PC-9 (cell line): ENCODE results near the gene CARD11. TPM values are rescaled to one million over a fixed set of nuclear protein-coding genes. Genes with fewer than 3 reads are reported as not detected.

ENCODE experiments used
- BruUV-seq: library from RNA; stranded (reverse); fragments of 400-500 nt; replicated peaks from 2 replicates; lab custom pipeline; 2021; lab: Mats Ljungman, UMichigan
- CTCF ChIA-PET: fragments of 300-600 bp; sonication (Branson Sonifier 250); formaldehyde crosslinking; loops from one replicate; lab custom pipeline; 2022; ENCODE audit warnings: antibody characterized with exemption; lab: Charles Lee
- POLR2A ChIA-PET: fragments of 300-600 bp; sonication (Branson Sonifier 250); formaldehyde crosslinking; loops from one replicate; lab custom pipeline; 2022; ENCODE audit warnings: antibody characterized with exemption; ENCODE audit not compliant: unreplicated experiment; lab: Charles Lee
- DNase-seq, 2 experiments: peaks; one replicate each; pipeline versions ENCODE4 v3.0.0 to v3.0.0-alpha.2; 2015 to 2022; ENCODE audit warnings: mixed read lengths in 1 of 2
- H2AFZ ChIP-seq: fragments of 200-600 bp; sonication (generic); 2 replicates; pipeline ENCODE4 v1.8.1; 2017; ENCODE audit warnings: antibody characterized with exemption
- H3F3A ChIP-seq: fragments of 200-600 bp; sonication (generic); 2 replicates; pipeline ENCODE4 v1.8.1; 2017; ENCODE audit warnings: antibody characterized with exemption, mild to moderate bottlenecking, low read depth; ENCODE audit not compliant: insufficient read depth
- H3K27ac ChIP-seq: fragments of 200-600 bp; sonication (generic); 2 replicates; pipeline ENCODE4 v1.6.1; 2016; ENCODE audit warnings: mixed run types
- H3K27me3 ChIP-seq: fragments of 200-600 bp; sonication (generic); 2 replicates; pipeline ENCODE4 v1.6.1; 2016; ENCODE audit warnings: low read depth, mixed run types; ENCODE audit not compliant: insufficient read depth
- H3K36me3 ChIP-seq: fragments of 200-600 bp; sonication (generic); 2 replicates; pipeline ENCODE4 v1.6.1; 2016; ENCODE audit warnings: low read depth, mixed run types
- H3K4me1 ChIP-seq: fragments of 200-600 bp; sonication (generic); replicated peaks from 2 replicates; pipeline ENCODE4 v1.6.1; 2016; ENCODE audit warnings: mixed run types; ENCODE audit not compliant: insufficient read depth
- H3K4me2 ChIP-seq: fragments of 200-600 bp; sonication (generic); 2 replicates; pipeline ENCODE4 v1.6.1; 2017; ENCODE audit warnings: mixed run types
- H3K4me3 ChIP-seq: fragments of 200-600 bp; sonication (generic); 2 replicates; pipeline ENCODE4 v1.6.1; 2016; ENCODE audit warnings: mixed run types
- H3K79me2 ChIP-seq: fragments of 200-600 bp; sonication (generic); 2 replicates; pipeline ENCODE4 v1.6.1; 2017; ENCODE audit warnings: low read depth, mixed run types
- H3K9me2 ChIP-seq: fragments of 200-600 bp; sonication (generic); 2 replicates; pipeline ENCODE4 v1.8.1; 2017; ENCODE audit warnings: mild to moderate bottlenecking; ENCODE audit not compliant: insufficient read depth
- H3K9me3 ChIP-seq: fragments of 200-600 bp; sonication (generic); 2 replicates; pipeline ENCODE4 v1.8.1; 2016; ENCODE audit warnings: low read depth; ENCODE audit not compliant: insufficient read depth
- H4K20me1 ChIP-seq: fragments of 200-600 bp; sonication (generic); 2 replicates; pipeline ENCODE4 v1.8.1; 2017; ENCODE audit not compliant: insufficient read depth
- CTCF ChIP-seq: fragments of 200-600 bp; sonication (generic); conservative IDR thresholded peaks from 2 replicates; pipeline ENCODE4 v1.6.1; 2017; ENCODE audit warnings: mixed run types, antibody characterized with exemption, mild to moderate bottlenecking, moderate library complexity
- EZH2 ChIP-seq: fragments of 200-600 bp; sonication (generic); IDR thresholded peaks from 2 replicates; pipeline ENCODE4 v1.8.0; 2017; ENCODE audit warnings: antibody characterized with exemption, low read depth
- intact Hi-C: fragments of 100-400 bp; cut with micrococcal nuclease; formaldehyde crosslinking; loops from one replicate; pipeline ENCODE4 v1.10.0; 2022; ENCODE audit not compliant: unreplicated experiment
- total RNA-seq: library from RNA; stranded (reverse); gene quantifications from 2 replicates; pipeline ENCODE4 v1.2.3, GENCODE V29; 2021

CARD11 gene
- total RNA-seq, 1 experiment from 2014 or later, result 62.6 TPM

GRCh38 chr7:2964208-2964607 is 79.5 kb downstream of the CARD11 start:
- DNase-seq, result peak in 1 of 2 experiments; percentile 23
- H3K27ac ChIP-seq, result no peak overlapping the region
- BruUV-seq, result no TSS peak
- H4K20me1 ChIP-seq, result no peaks in the 10 kb centered on the region
- CTCF ChIA-PET, result no interaction called here
- H3K79me2 ChIP-seq, result no peaks in the 10 kb centered on the region
- H3K4me3 ChIP-seq, result no peak overlapping the region
- intact Hi-C loops, result no loop called here
- POLR2A ChIA-PET, result no interaction called here
- H3K9me2 ChIP-seq, result no peaks in the 10 kb centered on the region
- TF ChIP-seq CTCF (no peak), EZH2 (no peak)
- H2AFZ ChIP-seq, result no peak overlapping the region
- no peak overlapping the region for H3K4me2 ChIP-seq
- peaks cover 3% of the 10 kb centered on the region for H3K9me3 ChIP-seq
- peaks cover 6% of the 10 kb centered on the region for H3F3A ChIP-seq
- H3K27me3 ChIP-seq, result no peaks in the 10 kb centered on the region
- H3K36me3 ChIP-seq, result 0 out of 2 replicates have a peak, but pooled peaks cover 7% of the 10 kb centered on the region
- H3K4me1 ChIP-seq, result peaks cover 9% of the 10 kb centered on the region

DNA sequence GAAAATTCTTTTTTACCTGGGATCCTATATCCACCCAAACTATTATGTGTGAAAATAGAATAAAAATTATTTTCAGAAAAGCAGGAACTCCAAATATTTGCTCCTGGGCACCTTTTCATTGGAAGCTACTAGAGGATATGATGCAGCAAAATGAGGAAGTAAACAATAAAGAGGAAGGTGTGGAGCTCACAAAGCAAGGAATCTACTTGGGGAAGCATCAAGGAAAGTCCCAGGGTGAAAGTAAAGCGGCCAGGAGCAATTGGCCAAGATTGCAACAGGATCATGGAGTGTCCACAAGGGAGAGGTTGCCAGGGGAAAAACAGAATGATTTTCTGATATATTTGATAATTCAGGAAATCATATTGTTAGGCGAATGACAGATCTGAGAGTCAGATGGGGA is 80.8 kb downstream of the CARD11 start:
- no peak for TF ChIP-seq CTCF
- no peak for TF ChIP-seq EZH2
- Histone ChIP-seq H3K4me1 (peaks cover 12% of the 10 kb centered on the region), H3K79me2 (no peaks in the 10 kb centered on the region), H3K36me3 (peaks cover 12% of the 10 kb centered on the region), H3K9me3 (peaks cover 3% of the 10 kb centered on the region), H3K4me2 (no peak overlapping the region), H3K4me3 (no peak overlapping the region), H2AFZ (no peak overlapping the region), H3K9me2 (no peaks in the 10 kb centered on the region), H3K27me3 (no peaks in the 10 kb centered on the region), H3F3A (peaks cover 16% of the 10 kb centered on the region), H4K20me1 (no peaks in the 10 kb centered on the region), H3K27ac (peak overlapping the region; percentile 18; the same call in 1 of the 2 replicates)
- ChIA-PET CTCF (interaction anchor here (0.6 kb wide), 1 partner anchor 183 kb away, joined by 3 read pairs; no protein-coding TSS in a partner anchor), POLR2A (interaction anchor here (0.6 kb wide), 1 partner anchor 21 kb away, joined by 11 read pairs; no protein-coding TSS in a partner anchor)
- DNase-seq, result no peak
- intact Hi-C loops, result no loop called here
- BruUV-seq, result no TSS peak

DNA sequence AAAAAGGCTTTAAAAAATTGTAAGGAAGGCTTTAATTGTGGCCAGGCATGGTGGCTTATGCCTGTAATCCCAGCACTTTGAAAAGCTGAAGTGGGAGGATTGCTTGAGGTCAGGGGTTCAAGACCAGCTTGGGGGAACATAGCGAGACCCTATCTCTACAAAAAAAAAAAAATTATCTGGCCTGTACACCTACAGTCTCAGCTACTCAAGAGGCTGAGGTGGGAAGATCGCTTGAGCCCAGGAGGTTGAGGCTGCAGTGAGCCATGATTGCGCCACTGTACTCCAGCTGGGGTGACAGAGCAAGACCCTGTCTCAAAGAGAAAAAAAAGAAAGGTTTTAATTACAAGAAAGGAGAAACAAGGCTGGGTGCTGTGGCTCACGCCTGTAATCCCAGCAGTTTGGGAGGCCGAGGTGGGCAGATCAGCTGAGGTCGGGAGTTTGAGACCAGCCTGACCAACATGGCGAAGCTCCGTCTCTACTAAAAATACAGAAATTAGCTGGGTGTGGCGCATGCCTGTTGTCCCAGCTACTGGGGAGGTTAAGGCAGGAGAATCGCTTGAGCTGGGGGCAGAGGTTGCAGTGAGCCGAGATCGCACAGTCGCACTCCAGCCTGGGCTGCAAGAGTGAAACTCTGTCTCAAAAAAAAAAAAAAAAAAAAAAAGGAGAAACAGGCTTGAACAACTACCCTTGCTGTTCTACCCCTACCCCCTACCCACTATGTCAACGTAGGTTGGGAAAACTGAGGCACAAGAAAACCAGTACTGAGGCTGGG is 83.7 kb downstream of the CARD11 start:
- Histone ChIP-seq H4K20me1 (no peaks in the 10 kb centered on the region), H3K9me2 (no peaks in the 10 kb centered on the region), H3K27ac (no peak overlapping the region), H3F3A (peaks cover 32% of the 10 kb centered on the region), H3K4me3 (no peak overlapping the region), H3K79me2 (0 out of 2 replicates have a peak, but pooled peaks cover 6% of the 10 kb centered on the region), H3K4me2 (no peak overlapping the region), H3K9me3 (no peaks in the 10 kb centered on the region), H3K27me3 (no peaks in the 10 kb centered on the region), H2AFZ (no peak overlapping the region), H3K36me3 (peaks cover 17% of the 10 kb centered on the region), H3K4me1 (peaks cover 36% of the 10 kb centered on the region)
- ChIA-PET POLR2A (no interaction called here), CTCF (interaction anchor here (0.6 kb wide), 1 partner anchor 11 kb away, joined by 6 read pairs; no protein-coding TSS in a partner anchor)
- intact Hi-C loops, result loop anchor here (5.0 kb wide), 1 partner anchor 67 kb away; no protein-coding TSS in a partner anchor
- no TSS peak for BruUV-seq
- TF ChIP-seq EZH2 (no peak), CTCF (no peak)
- DNase-seq, result no peak
